ENCODE measurements around the gene TEKT3. TPM values are rescaled to one million over a fixed set of nuclear protein-coding genes. Genes with fewer than 3 reads are reported as not detected.
A peak's percentile ranks its signal among the peaks of the same experiment; 100 is the strongest.

The TEKT3 gene
- total and polyA plus RNA-seq, 2 of the 4 experiments (the other 2 are of a cell fraction): 0.15 TPM; not detected in 1

DNA sequence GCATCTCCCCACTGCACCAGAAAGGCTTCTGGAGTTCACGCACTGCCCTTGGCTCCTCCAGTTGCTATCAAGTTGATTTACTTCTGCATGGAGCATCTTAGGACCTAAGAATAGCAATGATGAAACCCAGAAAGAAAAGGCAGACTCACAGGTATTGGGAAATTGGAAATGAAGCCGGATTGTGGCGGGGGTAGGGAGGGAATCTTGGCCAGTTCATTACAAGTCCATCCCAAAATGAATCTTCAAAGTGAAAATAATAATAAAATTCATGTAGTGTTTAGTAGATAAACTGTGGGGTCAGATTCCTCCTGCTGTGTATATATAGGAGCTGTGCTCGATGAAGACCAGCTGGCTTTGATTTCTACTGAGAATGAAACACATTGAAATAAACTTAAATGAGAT is 33.7 kb downstream of the TEKT3 start:
- dilution Hi-C loops (cut with HindIII; ENCODE audit: low sequenced_read_pairs, unreplicated experiment): no loop called here
- Histone ChIP-seq H3K4me1 (ENCODE audit: control insufficient read depth, insufficient read depth, low read length) (peaks cover 20% of the 10 kb centered on the region), H3K18ac (ENCODE audit: low read depth, low read length) (no peak overlapping the region), H2AFZ (replicated peaks; ENCODE audit: low read length, poor library complexity) (no peak overlapping the region), H3K79me1 (ENCODE audit: low read depth in 1 of 2, low read length in 2 of 2) (no peaks in the 10 kb centered on the region), H4K20me1 (ENCODE audit: insufficient read depth, low read length) (no peaks in the 10 kb centered on the region), H2BK120ac (ENCODE audit: low read depth, low read length) (peak overlapping the region; percentile 84), H2BK15ac (ENCODE audit: low read depth, low read length) (0 out of 3 replicates have a peak overlapping the region, but pooled peaks have one; percentile 66), H3K9me3 (ENCODE audit: control insufficient read depth, insufficient read depth, low read length) (no peaks in the 10 kb centered on the region; the same call in 1 of the 2 replicates), H2AK9ac (replicated peaks; ENCODE audit: low read depth, low read length, poor library complexity) (no peak overlapping the region), H4K5ac (ENCODE audit: low read depth, low read length) (no peak overlapping the region), H3K4me3 (ENCODE audit: insufficient read depth, low read depth, low read length) (no peak overlapping the region), H2AK5ac (ENCODE audit: low read depth, low read length) (0 out of 2 replicates have a peak overlapping the region, but pooled peaks have one; percentile 94), H3K56ac (ENCODE audit: extremely low read depth, insufficient read depth, low read length) (no peak overlapping the region), H3K23ac (ENCODE audit: low read depth, low read length) (no peak overlapping the region), H3K14ac (replicated peaks; ENCODE audit: low read depth, low read length) (no peak overlapping the region), H2BK20ac (ENCODE audit: low read depth, low read length) (peak overlapping the region; percentile 78; the same call in 1 of the 2 replicates), H3K4me2 (ENCODE audit: low read depth, low read length) (peak overlapping the region; percentile 18), H3K9me1 (ENCODE audit: insufficient read depth, low read length) (peaks cover 13% of the 10 kb centered on the region), H3K27me3 (ENCODE audit: control insufficient read depth, insufficient read depth, low read length) (peaks cover 8% of the 10 kb centered on the region), H3K4ac (ENCODE audit: low read depth, low read length) (peak overlapping the region; percentile 83), H3K27ac (ENCODE audit: insufficient read depth, low read length) (peak overlapping the region; percentile 20; the same call in 1 of the 2 replicates), H2BK5ac (ENCODE audit: low read depth, low read length, poor library complexity, severe bottlenecking) (no peak overlapping the region), H3K9ac (ENCODE audit: low read depth, low read length) (no peak overlapping the region), H4K91ac (ENCODE audit: insufficient read depth, low read depth, low read length) (0 out of 2 replicates have a peak overlapping the region, but pooled peaks have one; percentile 2), H4K8ac (ENCODE audit: low read depth in 2 of 2, low read length in 2 of 2) (no peak overlapping the region), H3K36me3 (ENCODE audit: control insufficient read depth, insufficient read depth, low read length) (no peaks in the 10 kb centered on the region)
- intact Hi-C loops (cut with micrococcal nuclease): loop anchor here (1.0 kb wide), 1 partner anchor 45 kb away; no protein-coding TSS in a partner anchor
- no TSS peak for BruUV-seq (replicated peaks)
- no peak for TF ChIP-seq POLR2A (IDR thresholded peaks at IDR 0.05; ENCODE audit: low read depth, low read length)
- TF ChIP-seq, protein P1, sequence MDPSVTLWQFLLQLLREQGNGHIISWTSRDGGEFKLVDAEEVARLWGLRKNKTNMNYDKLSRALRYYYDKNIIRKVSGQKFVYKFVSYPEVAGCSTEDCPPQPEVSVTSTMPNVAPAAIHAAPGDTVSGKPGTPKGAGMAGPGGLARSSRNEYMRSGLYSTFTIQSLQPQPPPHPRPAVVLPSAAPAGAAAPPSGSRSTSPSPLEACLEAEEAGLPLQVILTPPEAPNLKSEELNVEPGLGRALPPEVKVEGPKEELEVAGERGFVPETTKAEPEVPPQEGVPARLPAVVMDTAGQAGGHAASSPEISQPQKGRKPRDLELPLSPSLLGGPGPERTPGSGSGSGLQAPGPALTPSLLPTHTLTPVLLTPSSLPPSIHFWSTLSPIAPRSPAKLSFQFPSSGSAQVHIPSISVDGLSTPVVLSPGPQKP (IDR thresholded peaks at IDR 0.05; ENCODE audit: borderline replicate concordance, low read depth, low read length): no peak
- no peak for TF ChIP-seq MAFK (IDR thresholded peaks at IDR 0.05; ENCODE audit: low read depth, low read length)
- TF ChIP-seq, protein P2, sequence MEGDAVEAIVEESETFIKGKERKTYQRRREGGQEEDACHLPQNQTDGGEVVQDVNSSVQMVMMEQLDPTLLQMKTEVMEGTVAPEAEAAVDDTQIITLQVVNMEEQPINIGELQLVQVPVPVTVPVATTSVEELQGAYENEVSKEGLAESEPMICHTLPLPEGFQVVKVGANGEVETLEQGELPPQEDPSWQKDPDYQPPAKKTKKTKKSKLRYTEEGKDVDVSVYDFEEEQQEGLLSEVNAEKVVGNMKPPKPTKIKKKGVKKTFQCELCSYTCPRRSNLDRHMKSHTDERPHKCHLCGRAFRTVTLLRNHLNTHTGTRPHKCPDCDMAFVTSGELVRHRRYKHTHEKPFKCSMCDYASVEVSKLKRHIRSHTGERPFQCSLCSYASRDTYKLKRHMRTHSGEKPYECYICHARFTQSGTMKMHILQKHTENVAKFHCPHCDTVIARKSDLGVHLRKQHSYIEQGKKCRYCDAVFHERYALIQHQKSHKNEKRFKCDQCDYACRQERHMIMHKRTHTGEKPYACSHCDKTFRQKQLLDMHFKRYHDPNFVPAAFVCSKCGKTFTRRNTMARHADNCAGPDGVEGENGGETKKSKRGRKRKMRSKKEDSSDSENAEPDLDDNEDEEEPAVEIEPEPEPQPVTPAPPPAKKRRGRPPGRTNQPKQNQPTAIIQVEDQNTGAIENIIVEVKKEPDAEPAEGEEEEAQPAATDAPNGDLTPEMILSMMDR (conservative IDR thresholded peaks at IDR 0.05; ENCODE audit: low read depth, low read length): no peak
- no peak for TF ChIP-seq MAZ (IDR thresholded peaks at IDR 0.05; ENCODE audit: borderline replicate concordance, low read depth, low read length)
- no peak for TF ChIP-seq RCOR1 (IDR thresholded peaks at IDR 0.05; ENCODE audit: insufficient replicate concordance, low read length)
- no peak for TF ChIP-seq RAD21 (IDR thresholded peaks at IDR 0.05; ENCODE audit: low read length)
- TF ChIP-seq CEBPB (IDR thresholded peaks at IDR 0.05; ENCODE audit: low read depth, low read length): peak; percentile 61
- no peak for TF ChIP-seq RFX5 (IDR thresholded peaks at IDR 0.05; ENCODE audit: low read depth, low read length)
- no peak for TF ChIP-seq FOS (IDR thresholded peaks at IDR 0.05; ENCODE audit: low read depth, low read length)
- TF ChIP-seq SMC3 (IDR thresholded peaks at IDR 0.05; ENCODE audit: low read depth, low read length): no peak
- TF ChIP-seq NFE2L2 (IDR thresholded peaks at IDR 0.05; ENCODE audit: low read depth, low read length): peak; percentile 35; the same call in 1 of the 2 replicates
- TF ChIP-seq MXI1 (IDR thresholded peaks at IDR 0.05; ENCODE audit: borderline replicate concordance, low read depth, low read length): no peak
- TF ChIP-seq BHLHE40 (IDR thresholded peaks at IDR 0.05; ENCODE audit: low read depth, low read length): no peak
- TF ChIP-seq CHD1 (IDR thresholded peaks at IDR 0.05; ENCODE audit: low read depth, low read length): no peak
- ChIA-PET POLR2A (ENCODE audit: unreplicated experiment) (no interaction called here), CTCF (no interaction called here)
- ATAC-seq (ENCODE audit: low read depth) (peak; percentile 79), DNase-seq (peak; percentile 89)
- in situ Hi-C loops (cut with MboI; ENCODE audit: low sequenced_read_pairs): no loop called here
- WGBS, 2 experiments (ENCODE audit: extremely low coverage in 2 of 2, insufficient read length in 1 of 2): 20% methylated on average over 1 of the region's 4 CpGs; no CpG with 5 or more reads in 1 of the 2 experiments
